GM18502 (cell line): ENCODE data around the gene HOXC11.

Source experiments
- ATAC-seq: cut with Tn5 transposase; IDR thresholded peaks from one replicate; pipeline ENCODE4 v1.9.1; 2021; ENCODE audit warnings: mild to moderate bottlenecking; ENCODE audit not compliant: unreplicated experiment, poor library complexity

The HOXC11 gene

DNA sequence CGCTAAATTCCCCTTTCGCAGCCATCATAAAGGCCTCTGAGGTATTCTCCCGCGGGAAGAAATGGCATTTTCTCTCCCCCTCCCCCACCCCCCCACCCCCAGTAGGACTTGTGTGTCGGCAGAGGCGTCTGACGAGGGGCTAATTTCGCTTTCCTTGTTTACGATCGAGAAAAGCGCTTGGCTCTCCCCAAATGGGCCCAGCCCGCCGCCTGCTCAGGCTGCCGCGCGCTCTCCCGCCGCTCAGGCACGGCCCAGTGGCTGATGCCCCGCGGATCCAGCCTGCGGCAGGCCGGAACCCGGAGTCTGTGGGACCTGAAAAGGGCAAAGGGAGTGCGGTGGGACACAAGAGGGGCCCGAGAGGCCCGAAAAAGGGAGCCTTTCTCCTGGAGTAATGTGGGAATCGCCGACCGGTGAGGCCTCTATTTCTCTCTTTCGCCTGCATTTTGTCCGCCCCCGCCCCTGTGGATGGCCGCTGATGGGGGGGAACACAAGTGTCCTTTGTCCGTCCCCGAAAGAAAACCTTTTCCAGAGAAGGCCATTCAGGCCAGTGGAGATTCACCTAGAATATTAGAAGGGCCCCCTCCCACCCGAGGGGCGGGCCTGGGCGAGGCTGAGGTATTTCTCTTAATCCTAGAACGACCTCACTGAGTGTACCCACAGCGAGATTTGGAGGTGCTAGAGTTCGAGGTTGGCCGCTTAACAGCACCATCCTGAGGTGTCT is 46.3 kb downstream of the HOXC11 start:
- ATAC-seq = no peak

- no peak for ATAC-seq
Measured at GRCh38 chr12:54019924-54020590, 47.1 kb downstream of the HOXC11 start.

DNA sequence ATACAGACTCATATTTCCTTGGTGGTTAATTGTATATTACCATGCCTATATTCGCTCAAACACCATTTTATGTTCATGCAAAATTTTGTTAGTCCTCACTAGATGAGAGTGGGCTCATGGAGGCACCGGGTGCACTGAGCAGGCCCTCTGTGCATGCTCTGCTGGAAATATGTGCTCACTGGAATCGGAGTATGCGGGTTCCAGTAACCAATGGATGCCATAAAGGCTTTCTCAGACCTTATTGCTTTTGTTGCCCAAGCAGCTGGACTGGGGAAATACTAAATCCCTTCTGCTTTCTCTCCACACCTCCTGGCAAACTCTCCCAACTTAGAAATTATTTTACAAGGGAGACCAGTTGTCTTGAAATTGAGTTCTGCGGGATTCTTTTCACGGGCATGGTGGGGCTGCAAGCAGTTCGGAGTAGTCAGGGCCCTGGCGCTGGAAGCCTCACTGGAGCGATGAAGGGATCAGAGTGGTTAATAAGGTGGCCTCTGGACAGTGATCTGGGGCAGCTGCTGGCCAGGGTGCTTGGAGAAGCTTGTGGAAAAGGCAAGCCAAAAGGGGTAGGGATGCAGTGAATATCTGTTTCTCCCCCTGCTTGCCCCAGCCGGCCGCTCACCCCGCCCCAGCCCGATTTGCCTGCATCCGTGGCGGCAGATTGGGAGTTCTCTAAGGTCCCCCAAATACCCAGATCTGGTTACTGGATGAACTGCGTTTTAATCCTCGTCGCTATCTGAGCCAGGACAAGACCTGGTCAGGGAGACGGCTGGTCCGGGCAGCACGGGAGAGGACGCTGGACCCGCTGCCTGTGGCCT is 47.9 kb downstream of the HOXC11 start:
- no peak for ATAC-seq

- no peak for ATAC-seq
Measured at GRCh38 chr12:54021432-54022013, 48.6 kb downstream of the HOXC11 start.

DNA sequence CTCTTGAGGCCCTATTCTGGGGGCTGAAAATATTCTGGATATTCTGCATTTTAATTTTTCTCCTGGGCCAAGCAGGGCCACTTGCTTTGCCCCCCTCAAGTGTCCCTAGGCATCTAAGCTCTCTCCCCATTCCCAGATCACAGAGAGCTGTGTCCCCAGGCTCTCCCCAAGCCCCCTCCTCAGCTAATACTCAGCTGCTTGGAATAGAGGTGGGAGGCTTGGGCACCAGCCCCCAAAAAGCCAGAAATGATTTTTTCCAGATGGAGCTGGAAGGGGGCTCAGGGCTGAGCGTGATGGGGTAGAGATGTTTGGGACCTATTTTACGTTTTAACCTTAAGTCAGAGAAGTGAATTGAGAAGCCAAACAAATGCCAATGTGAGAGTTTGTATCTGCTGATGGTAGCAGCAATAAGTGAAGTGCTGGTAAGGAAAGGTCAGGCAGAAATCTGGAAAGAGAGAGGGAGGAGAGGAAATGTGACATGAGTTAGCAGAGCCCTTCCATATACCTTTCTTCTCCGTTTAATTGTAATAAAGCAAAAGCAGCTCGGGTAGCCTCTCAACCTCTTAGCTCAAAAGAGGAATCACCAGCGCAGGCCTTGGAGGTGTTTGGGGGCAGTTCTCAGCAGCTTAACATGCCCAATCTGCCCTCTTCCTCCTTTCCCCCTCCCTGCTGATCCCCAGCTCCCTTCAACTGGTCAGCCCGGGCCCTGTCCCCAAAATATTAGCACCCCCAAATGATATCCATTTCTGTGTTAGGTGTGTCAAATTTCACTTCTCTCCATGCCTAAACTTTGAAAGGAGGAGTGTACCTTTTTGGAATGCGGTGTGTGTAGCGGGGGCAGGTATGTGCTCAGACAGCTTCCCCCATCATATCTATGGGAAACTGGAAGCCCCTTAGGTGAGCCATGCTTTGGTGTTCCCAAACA is 50.3 kb downstream of the HOXC11 start:
- ATAC-seq = no peak

GRCh38 chr12:54024127-54024526 is 51.2 kb downstream of the HOXC11 start:
- no peak for ATAC-seq

GRCh38 chr12:54024581-54025305 is 51.8 kb downstream of the HOXC11 start:
- no peak for ATAC-seq

DNA sequence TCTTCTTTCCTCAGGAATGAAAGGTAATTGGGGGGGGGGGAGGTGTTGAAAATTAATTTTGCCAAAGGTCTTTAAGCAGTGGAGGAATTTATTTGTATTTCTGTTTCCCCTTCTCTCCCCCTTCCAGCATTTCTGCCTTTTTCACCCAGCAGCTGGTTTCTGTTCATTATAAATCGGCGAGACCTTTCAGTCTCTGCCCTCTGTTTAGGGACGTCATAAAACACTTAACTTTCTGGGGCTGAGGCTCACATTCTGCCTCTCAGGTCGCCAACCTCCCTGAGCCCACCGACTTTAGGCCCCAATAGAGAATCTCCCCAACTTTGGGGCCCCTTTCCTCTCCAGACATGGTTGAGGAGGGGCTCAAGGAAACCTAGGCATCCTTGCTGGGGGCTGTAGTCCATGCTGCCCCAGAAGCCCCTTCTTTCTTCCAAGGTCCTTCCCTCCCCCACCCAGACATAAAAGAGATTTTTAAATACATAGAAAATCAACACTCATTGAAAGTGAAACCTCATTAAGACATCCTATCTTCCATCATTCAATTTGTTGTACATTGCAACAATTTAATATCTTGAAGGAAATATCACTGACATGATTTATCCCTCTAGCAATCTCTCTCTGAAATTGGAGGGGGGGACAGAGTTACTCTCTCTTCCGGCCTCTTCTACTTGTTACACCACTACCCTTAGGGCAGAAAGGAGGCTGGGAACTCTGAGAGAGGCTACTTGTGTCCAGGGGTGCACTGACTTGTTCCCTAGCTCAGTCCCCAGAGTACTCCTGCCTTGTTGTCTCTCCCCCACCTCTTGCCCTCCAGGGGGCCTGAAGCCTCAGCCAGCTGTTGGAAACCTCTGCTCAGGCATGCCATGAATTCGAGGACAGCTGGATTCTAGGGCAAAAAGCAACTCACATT is 52.8 kb downstream of the HOXC11 start:
- ATAC-seq = no peak

DNA sequence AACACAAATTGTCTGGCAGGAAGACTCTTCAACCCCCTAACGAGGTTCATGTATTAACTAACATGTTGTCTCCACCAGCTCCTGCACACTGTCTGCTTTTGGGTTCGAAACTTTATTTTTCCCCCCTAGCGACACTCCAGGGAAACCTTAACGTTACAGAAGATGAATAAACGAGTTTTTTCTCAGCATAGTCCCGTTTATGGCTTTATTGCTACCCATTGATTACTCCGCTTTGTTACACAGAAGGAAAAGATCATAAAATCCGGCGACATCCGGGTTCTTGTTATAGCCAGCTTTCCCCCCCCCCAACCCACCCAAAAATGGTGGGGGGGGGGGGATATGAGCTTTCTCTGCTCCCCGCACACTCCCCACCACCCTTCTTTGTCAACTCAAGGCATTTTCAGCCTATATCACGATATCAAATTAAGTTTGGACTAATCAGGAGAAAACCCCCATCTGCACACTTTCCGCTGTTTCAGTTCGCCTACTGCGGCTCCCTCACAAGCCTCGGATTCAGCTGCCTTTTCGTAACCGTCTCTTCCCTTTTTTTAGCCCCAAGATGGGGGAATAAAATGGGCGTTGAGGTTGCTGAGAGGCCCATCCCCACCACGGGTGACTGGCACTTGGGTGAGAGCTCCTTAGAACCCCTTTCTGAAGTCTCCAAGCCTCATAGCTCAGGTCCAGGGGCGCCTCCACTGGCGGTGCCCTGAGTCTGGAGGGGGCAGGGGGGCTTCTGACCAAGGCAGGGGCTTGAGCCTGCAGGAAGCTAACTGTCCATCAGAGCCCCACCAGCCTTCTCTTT is 53.9 kb downstream of the HOXC11 start:
- ATAC-seq = no peak
